Measurements from ENCODE around the gene TRIM59. TPM values are rescaled to one million over a fixed set of nuclear protein-coding genes. Genes with fewer than 3 reads are reported as not detected.

Gene TRIM59
- total and polyA plus RNA-seq, 2 of the 4 experiments (the other 2 are of a cell fraction) = 8.0 to 65.4 TPM

GRCh38 chr3:160470181-160470580 lies 20.6 kb upstream of the TRIM59 start:
- 100% methylated on average over 1 of the region's 5 CpGs; no CpG with 5 or more reads in 1 of the 2 experiments for WGBS, 2 experiments (ENCODE audit: extremely low coverage in 2 of 2, insufficient read length in 1 of 2)
- POLR2A ChIA-PET (ENCODE audit: unreplicated experiment) = no interaction called here

More at GRCh38 chr3:160470181-160470580, 20.6 kb upstream of the TRIM59 start:
- DNase-seq = no peak
- H3K23ac ChIP-seq (ENCODE audit: low read depth, low read length) = no peak overlapping the region
- no peak overlapping the region for H3K27ac ChIP-seq (ENCODE audit: insufficient read depth, low read length)
- no peak overlapping the region for H2BK120ac ChIP-seq (ENCODE audit: low read depth, low read length)
- H3K27me3 ChIP-seq (ENCODE audit: control insufficient read depth, insufficient read depth, low read length) = no peaks in the 10 kb centered on the region
- dilution Hi-C loops (cut with HindIII; ENCODE audit: low sequenced_read_pairs, unreplicated experiment) = no loop called here
- H4K8ac ChIP-seq (ENCODE audit: low read depth in 2 of 2, low read length in 2 of 2) = no peak overlapping the region
- H4K91ac ChIP-seq (ENCODE audit: insufficient read depth, low read depth, low read length) = no peak overlapping the region
- H3K36me3 ChIP-seq (ENCODE audit: control insufficient read depth, insufficient read depth, low read length) = no peaks in the 10 kb centered on the region
- no peaks in the 10 kb centered on the region for H4K20me1 ChIP-seq (ENCODE audit: insufficient read depth, low read length)
- no peak overlapping the region for H3K4me3 ChIP-seq (ENCODE audit: insufficient read depth, low read depth, low read length)
- no TSS peak for BruUV-seq (replicated peaks)
- H3K18ac ChIP-seq (ENCODE audit: low read depth, low read length) = no peak overlapping the region
- H3K56ac ChIP-seq (ENCODE audit: extremely low read depth, insufficient read depth, low read length) = no peak overlapping the region
- no peak overlapping the region for H2BK15ac ChIP-seq (ENCODE audit: low read depth, low read length)
- no peak overlapping the region for H4K5ac ChIP-seq (ENCODE audit: low read depth, low read length)
- peaks cover 14% of the 10 kb centered on the region for H3K4me1 ChIP-seq (ENCODE audit: control insufficient read depth, insufficient read depth, low read length)
- no peak overlapping the region for H3K4ac ChIP-seq (ENCODE audit: low read depth, low read length)
- no peaks in the 10 kb centered on the region; a peak in 1 of 4 replicates for H3K79me1 ChIP-seq (ENCODE audit: low read depth in 1 of 2, low read length in 2 of 2)
- H2AK5ac ChIP-seq (ENCODE audit: low read depth, low read length) = no peak overlapping the region
- H3K9ac ChIP-seq (ENCODE audit: low read depth, low read length) = no peak overlapping the region
- intact Hi-C loops (cut with micrococcal nuclease) = no loop called here
- peaks cover 8% of the 10 kb centered on the region for H3K9me3 ChIP-seq (ENCODE audit: control insufficient read depth, insufficient read depth, low read length)
- peaks cover 5% of the 10 kb centered on the region for H3K9me1 ChIP-seq (ENCODE audit: insufficient read depth, low read length)
- no peak for TF ChIP-seq NFE2L2 (IDR thresholded peaks at IDR 0.05; ENCODE audit: low read depth, low read length)
- TF ChIP-seq POLR2A (IDR thresholded peaks at IDR 0.05; ENCODE audit: low read depth, low read length) = no peak
- TF ChIP-seq, protein P1, sequence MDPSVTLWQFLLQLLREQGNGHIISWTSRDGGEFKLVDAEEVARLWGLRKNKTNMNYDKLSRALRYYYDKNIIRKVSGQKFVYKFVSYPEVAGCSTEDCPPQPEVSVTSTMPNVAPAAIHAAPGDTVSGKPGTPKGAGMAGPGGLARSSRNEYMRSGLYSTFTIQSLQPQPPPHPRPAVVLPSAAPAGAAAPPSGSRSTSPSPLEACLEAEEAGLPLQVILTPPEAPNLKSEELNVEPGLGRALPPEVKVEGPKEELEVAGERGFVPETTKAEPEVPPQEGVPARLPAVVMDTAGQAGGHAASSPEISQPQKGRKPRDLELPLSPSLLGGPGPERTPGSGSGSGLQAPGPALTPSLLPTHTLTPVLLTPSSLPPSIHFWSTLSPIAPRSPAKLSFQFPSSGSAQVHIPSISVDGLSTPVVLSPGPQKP (IDR thresholded peaks at IDR 0.05; ENCODE audit: borderline replicate concordance, low read depth, low read length) = no peak
- TF ChIP-seq MAFK (IDR thresholded peaks at IDR 0.05; ENCODE audit: low read depth, low read length) = no peak
- TF ChIP-seq CEBPB (IDR thresholded peaks at IDR 0.05; ENCODE audit: low read depth, low read length) = no peak
- TF ChIP-seq MAZ (IDR thresholded peaks at IDR 0.05; ENCODE audit: borderline replicate concordance, low read depth, low read length) = no peak
- no peak for TF ChIP-seq BHLHE40 (IDR thresholded peaks at IDR 0.05; ENCODE audit: low read depth, low read length)
- no peak for TF ChIP-seq MXI1 (IDR thresholded peaks at IDR 0.05; ENCODE audit: borderline replicate concordance, low read depth, low read length)
- no peak overlapping the region for H2BK20ac ChIP-seq (ENCODE audit: low read depth, low read length)
- ATAC-seq (ENCODE audit: low read depth) = no peak
- no peak overlapping the region for H2AK9ac ChIP-seq (replicated peaks; ENCODE audit: low read depth, low read length, poor library complexity)
- H3K4me2 ChIP-seq (ENCODE audit: low read depth, low read length) = no peak overlapping the region
- no peak overlapping the region for H2AFZ ChIP-seq (replicated peaks; ENCODE audit: low read length, poor library complexity)
- H3K14ac ChIP-seq (replicated peaks; ENCODE audit: low read depth, low read length) = no peak overlapping the region
- in situ Hi-C loops (cut with MboI; ENCODE audit: low sequenced_read_pairs) = no loop called here
- CTCF ChIA-PET = no interaction called here
- H2BK5ac ChIP-seq (ENCODE audit: low read depth, low read length, poor library complexity, severe bottlenecking) = no peak overlapping the region
